Panc1 (cell line): ENCODE results near the gene SOX5.

Source experiments
- POLR2AphosphoS5 ChIP-seq: IDR thresholded peaks from 2 replicates; pipeline ENCODE4 v1.6.1; 2012; ENCODE audit warnings: mild to moderate bottlenecking, low read depth, low read length, moderate library complexity
- SIN3A ChIP-seq: IDR thresholded peaks from 2 replicates; pipeline ENCODE4 v1.6.1; 2012; ENCODE audit warnings: low read depth, mild to moderate bottlenecking, low read length, moderate library complexity, borderline replicate concordance; ENCODE audit not compliant: insufficient read depth
- TCF7L2 ChIP-seq: IDR thresholded peaks from 2 replicates; pipeline ENCODE4 v1.6.1; 2011; ENCODE audit warnings: mild to moderate bottlenecking, low read depth, low read length, inconsistent platforms
- TF ChIP-seq, protein P1 (sequence below): fragments of 450-650 bp; IDR thresholded peaks from 2 replicates; pipeline ENCODE4 v1.5.1; 2017; ENCODE audit warnings: mild to moderate bottlenecking
- TF ChIP-seq, protein P2 (sequence below), 2 experiments: IDR thresholded peaks; 2 replicates each; pipeline ENCODE4 v1.6.1; 2011 to 2012; ENCODE audit warnings: low read depth in 2 of 2, control low read depth in 1 of 2, low read length in 1 of 2, mild to moderate bottlenecking in 1 of 2, moderate library complexity in 1 of 2; ENCODE audit not compliant: insufficient read depth in 1 of 2

DNA sequence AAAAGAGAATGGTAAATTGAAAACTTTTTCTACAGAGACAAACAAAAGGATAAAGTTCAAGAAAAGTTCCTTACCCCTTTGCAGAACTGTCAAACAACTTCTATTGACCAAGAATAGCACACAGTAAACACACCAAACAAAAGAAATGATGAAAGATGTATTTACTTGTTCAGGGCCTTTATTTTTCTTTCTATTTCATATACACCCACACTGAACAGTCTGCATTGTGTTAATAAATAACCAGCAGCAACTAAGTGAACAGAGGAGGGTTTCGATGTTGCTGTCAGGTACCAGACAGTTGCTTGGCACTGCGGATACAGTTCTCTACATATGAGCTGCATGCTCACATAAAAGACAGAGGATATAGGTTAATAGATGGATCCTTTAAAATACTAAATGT is 122.1 kb downstream of the SOX5 start:
- TF ChIP-seq, protein P1, sequence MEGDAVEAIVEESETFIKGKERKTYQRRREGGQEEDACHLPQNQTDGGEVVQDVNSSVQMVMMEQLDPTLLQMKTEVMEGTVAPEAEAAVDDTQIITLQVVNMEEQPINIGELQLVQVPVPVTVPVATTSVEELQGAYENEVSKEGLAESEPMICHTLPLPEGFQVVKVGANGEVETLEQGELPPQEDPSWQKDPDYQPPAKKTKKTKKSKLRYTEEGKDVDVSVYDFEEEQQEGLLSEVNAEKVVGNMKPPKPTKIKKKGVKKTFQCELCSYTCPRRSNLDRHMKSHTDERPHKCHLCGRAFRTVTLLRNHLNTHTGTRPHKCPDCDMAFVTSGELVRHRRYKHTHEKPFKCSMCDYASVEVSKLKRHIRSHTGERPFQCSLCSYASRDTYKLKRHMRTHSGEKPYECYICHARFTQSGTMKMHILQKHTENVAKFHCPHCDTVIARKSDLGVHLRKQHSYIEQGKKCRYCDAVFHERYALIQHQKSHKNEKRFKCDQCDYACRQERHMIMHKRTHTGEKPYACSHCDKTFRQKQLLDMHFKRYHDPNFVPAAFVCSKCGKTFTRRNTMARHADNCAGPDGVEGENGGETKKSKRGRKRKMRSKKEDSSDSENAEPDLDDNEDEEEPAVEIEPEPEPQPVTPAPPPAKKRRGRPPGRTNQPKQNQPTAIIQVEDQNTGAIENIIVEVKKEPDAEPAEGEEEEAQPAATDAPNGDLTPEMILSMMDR, result no peak
- no peak for TF ChIP-seq POLR2AphosphoS5
- TF ChIP-seq, protein P2, sequence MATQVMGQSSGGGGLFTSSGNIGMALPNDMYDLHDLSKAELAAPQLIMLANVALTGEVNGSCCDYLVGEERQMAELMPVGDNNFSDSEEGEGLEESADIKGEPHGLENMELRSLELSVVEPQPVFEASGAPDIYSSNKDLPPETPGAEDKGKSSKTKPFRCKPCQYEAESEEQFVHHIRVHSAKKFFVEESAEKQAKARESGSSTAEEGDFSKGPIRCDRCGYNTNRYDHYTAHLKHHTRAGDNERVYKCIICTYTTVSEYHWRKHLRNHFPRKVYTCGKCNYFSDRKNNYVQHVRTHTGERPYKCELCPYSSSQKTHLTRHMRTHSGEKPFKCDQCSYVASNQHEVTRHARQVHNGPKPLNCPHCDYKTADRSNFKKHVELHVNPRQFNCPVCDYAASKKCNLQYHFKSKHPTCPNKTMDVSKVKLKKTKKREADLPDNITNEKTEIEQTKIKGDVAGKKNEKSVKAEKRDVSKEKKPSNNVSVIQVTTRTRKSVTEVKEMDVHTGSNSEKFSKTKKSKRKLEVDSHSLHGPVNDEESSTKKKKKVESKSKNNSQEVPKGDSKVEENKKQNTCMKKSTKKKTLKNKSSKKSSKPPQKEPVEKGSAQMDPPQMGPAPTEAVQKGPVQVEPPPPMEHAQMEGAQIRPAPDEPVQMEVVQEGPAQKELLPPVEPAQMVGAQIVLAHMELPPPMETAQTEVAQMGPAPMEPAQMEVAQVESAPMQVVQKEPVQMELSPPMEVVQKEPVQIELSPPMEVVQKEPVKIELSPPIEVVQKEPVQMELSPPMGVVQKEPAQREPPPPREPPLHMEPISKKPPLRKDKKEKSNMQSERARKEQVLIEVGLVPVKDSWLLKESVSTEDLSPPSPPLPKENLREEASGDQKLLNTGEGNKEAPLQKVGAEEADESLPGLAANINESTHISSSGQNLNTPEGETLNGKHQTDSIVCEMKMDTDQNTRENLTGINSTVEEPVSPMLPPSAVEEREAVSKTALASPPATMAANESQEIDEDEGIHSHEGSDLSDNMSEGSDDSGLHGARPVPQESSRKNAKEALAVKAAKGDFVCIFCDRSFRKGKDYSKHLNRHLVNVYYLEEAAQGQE (IDR thresholded peaks at IDR 0.05; ENCODE audit: insufficient read depth in 1 of 2, low read depth in 2 of 2, low read length in 1 of 2), result no peak
- no peak for TF ChIP-seq TCF7L2
- TF ChIP-seq SIN3A, result no peak
